RWPE2 (cell line): ENCODE measurements around the gene RBM4B.

Experiments used
- ATAC-seq: fragments of 200-7000 bp; cut with Tn5 transposase; 3 replicates; pipeline ENCODE4 v1.9.1; 2021; ENCODE audit warnings: low read depth
- DNase-seq: peaks from one replicate; pipeline ENCODE4 v3.0.0-alpha.2; 2020; ENCODE audit warnings: low spot score
- H3K27ac ChIP-seq: fragments of 450-650 bp; 2 replicates; pipeline ENCODE4 v1.5.1; 2017; ENCODE audit warnings: mild to moderate bottlenecking; ENCODE audit not compliant: poor library complexity, severe bottlenecking
- H3K27me3 ChIP-seq: fragments of 250-450 bp; sonication (Bioruptor Pico); 2 replicates; pipeline ENCODE4 v1.5.1; 2021; ENCODE audit warnings: mild to moderate bottlenecking, moderate library complexity; ENCODE audit not compliant: insufficient read depth, poor library complexity, severe bottlenecking
- H3K36me3 ChIP-seq: fragments of 250-450 bp; sonication (Bioruptor Pico); 2 replicates; pipeline ENCODE4 v1.5.1; 2020; ENCODE audit warnings: low read depth, mild to moderate bottlenecking, moderate library complexity
- H3K4me1 ChIP-seq: fragments of 250-450 bp; sonication (Bioruptor Pico); 2 replicates; pipeline ENCODE4 v1.5.1; 2021; ENCODE audit warnings: mild to moderate bottlenecking, moderate library complexity; ENCODE audit not compliant: insufficient read depth, poor library complexity, severe bottlenecking
- H3K4me3 ChIP-seq: fragments of 250-450 bp; sonication (Bioruptor Pico); 2 replicates; pipeline ENCODE4 v1.5.1; 2021; ENCODE audit warnings: mild to moderate bottlenecking, moderate library complexity; ENCODE audit not compliant: severe bottlenecking
- H3K9me3 ChIP-seq: fragments of 250-450 bp; sonication (Bioruptor Pico); 2 replicates; pipeline ENCODE4 v1.5.1; 2021; ENCODE audit warnings: mild to moderate bottlenecking, moderate library complexity; ENCODE audit not compliant: severe bottlenecking
- CTCF ChIP-seq: fragments of 450-650 bp; IDR thresholded peaks from one replicate; pipeline ENCODE4 v1.5.1; 2017; ENCODE audit warnings: mild to moderate bottlenecking, moderate library complexity; ENCODE audit not compliant: poor library complexity, severe bottlenecking

Gene RBM4B

DNA sequence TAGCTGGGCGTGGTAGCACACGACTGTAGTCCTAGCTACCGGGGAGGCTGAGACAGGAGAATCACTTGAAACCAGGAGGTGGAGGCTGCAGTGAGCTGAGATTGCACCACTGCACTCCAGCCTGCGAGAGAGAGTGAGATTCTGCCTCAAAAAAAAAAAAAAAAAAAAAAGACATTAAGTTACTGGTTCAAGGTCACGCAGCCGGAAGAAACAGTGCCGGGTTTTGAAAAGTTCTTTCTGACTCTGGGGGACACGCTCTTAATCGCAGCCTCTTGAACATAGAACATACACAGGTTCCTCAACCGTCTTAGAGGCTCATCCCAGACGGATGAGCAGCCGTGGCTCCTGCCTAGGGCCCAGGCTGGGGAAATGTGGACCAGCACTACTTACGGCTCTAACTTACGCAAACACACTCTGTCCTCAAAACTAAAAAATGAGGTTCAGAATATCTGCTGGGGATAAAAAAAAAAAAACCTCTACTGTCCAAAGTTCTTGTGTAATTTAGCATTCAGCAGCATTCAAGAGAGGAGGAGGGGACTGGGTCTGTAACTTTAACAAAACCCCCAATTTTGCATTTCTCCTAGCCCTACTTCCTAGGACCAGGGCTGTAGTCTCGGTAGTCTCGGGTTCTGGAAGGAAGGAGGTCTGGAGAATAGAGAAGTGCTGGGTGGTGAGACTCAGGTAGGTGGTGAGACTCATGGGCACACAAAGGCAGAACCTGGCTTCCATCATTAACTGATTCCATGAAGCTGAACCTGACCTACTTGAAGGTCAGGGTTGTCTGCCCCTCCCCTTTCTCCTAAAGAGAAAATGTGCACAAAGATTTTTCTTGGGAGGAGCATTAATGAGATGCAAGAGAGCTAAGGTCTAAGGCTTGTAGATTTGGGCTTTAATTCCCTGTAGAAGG is 45.3 kb upstream of the RBM4B start:
- H3K4me1 ChIP-seq: peaks cover 20% of the 10 kb centered on the region
- no peak overlapping the region for H3K4me3 ChIP-seq
- no peak for DNase-seq
- ATAC-seq: no peak
- H3K9me3 ChIP-seq: no peaks in the 10 kb centered on the region
- H3K36me3 ChIP-seq: peaks cover 6% of the 10 kb centered on the region
- no peaks in the 10 kb centered on the region for H3K27me3 ChIP-seq
- H3K27ac ChIP-seq: no peak overlapping the region
- no peak for TF ChIP-seq CTCF

DNA sequence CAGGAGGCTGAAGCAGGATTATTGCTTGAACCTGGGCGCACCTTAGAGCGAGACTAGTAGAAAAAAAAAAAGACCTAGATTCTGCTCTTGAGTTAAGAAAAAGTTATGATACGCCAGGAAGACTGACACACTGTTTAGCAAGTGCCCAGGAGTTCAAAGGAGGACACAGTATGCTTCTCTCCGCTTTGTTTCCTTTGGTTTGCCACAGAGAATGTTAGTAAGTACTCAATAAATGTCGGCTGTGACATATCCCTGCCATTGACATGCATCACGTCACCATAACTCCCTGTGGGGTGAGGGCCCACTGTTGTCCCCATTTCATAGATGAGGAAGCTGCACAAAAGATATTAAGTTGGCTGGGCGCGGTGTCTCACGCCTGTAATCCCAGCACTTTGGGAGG is 44.3 kb upstream of the RBM4B start:
- H3K9me3 ChIP-seq: no peaks in the 10 kb centered on the region
- no peak for DNase-seq

DNA sequence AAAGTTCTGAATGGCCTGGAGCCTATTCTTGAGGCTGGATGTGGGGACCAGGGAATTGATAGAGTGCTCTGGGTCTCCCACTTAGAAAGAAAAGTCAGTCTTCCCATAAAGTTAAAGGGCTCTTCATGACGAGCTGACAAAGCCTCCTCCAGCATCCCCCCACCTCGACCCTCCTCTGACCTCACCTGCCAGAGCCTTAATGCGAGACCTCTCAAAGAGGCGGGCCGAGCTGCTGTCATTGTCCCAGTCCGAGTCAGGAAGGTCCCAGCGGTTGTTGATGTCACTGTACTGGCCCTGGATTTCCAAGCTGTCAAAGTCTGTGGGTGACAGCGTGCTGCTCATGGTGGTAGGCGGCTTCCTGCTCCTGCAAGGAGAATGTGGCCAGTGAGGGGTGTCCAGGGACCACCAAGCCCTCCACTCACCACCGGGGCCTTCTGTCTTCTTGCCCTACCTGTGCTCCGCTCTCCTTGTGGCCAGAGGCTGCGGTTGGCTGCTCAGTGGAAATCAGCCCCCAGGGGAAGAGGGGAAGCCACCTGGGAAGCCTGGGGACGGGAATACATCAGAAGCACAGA is 43.3 kb upstream of the RBM4B start:
- Histone ChIP-seq H3K36me3 (peaks cover 6% of the 10 kb centered on the region), H3K27me3 (no peaks in the 10 kb centered on the region), H3K4me3 (no peak overlapping the region), H3K27ac (peak overlapping the region; percentile 38), H3K4me1 (peaks cover 20% of the 10 kb centered on the region), H3K9me3 (no peaks in the 10 kb centered on the region)
- DNase-seq: no peak
- TF ChIP-seq CTCF: no peak
- no peak for ATAC-seq

More for the DNA sequence above, 44.3 kb upstream of the RBM4B start:
- no peak for ATAC-seq
- no peak overlapping the region for H3K27ac ChIP-seq
- no peak overlapping the region for H3K4me3 ChIP-seq
- peaks cover 20% of the 10 kb centered on the region for H3K4me1 ChIP-seq
- H3K36me3 ChIP-seq: peaks cover 6% of the 10 kb centered on the region
- TF ChIP-seq CTCF: no peak
- no peaks in the 10 kb centered on the region for H3K27me3 ChIP-seq

DNA sequence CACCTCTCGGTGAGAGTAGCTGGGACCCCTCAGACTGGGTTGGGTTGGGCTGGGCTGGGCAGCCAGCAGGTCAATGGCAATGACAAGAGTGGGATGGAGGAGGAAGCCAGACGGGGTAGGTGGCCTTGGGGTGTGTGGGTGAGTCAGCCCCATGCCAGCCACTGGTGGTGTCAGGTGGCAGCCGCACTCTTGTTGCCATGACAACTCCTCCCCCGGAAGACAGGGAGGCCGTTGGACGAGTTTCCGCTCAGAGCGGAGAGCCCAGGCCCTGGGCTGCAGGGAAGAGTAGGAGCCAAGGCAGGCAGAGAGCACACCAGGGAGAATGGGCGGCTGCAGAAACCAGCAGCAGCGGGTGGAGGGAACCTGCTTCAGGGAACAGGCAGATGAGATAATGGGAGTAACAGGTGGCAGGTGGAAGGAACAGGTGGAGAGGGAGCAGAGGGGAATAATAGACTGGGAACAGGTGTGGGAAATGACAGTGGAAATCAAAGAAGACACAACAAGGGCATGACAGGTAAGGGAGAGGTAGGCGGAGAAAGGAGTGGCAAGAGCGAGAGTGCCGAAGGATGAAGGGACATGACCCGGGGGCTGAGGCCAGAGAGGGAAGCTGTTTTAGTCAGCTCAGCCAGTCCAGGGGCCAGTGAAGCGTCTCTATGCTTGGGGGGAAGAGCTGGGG is 42.7 kb upstream of the RBM4B start:
- Histone ChIP-seq H3K27ac (peak overlapping the region; percentile 38), H3K4me1 (peaks cover 20% of the 10 kb centered on the region), H3K27me3 (no peaks in the 10 kb centered on the region), H3K9me3 (no peaks in the 10 kb centered on the region), H3K4me3 (no peak overlapping the region), H3K36me3 (peaks cover 6% of the 10 kb centered on the region)
- DNase-seq (peak; percentile 93), ATAC-seq (peak; percentile 95)
- no peak for TF ChIP-seq CTCF
